NCI-H1930 (cell line): ENCODE measurements around the gene CNKSR3.

Experiments used
- DNase-seq, 2 experiments: peaks; one replicate each; lab custom pipeline; 2025; lab: John Stamatoyannopoulos, UW

CNKSR3 gene

GRCh38 chr6:154502553-154502952 is 7.9 kb downstream of the CNKSR3 start:
- no peak for DNase-seq

- no peak for DNase-seq
Measured at GRCh38 chr6:154501578-154501868, 9.0 kb downstream of the CNKSR3 start.

GRCh38 chr6:154500769-154501577 is 9.5 kb downstream of the CNKSR3 start:
- DNase-seq, result no peak

GRCh38 chr6:154499855-154500589 is 10.5 kb downstream of the CNKSR3 start:
- no peak for DNase-seq

- no peak for DNase-seq
Measured at GRCh38 chr6:154498340-154498934, 12.0 kb downstream of the CNKSR3 start.

- DNase-seq, result no peak
Measured at GRCh38 chr6:154496793-154497517, 13.5 kb downstream of the CNKSR3 start.

- DNase-seq, result no peak
Measured at GRCh38 chr6:154496186-154496585, 14.3 kb downstream of the CNKSR3 start.

GRCh38 chr6:154494592-154495311 is 15.7 kb downstream of the CNKSR3 start:
- DNase-seq, result no peak

- no peak for DNase-seq
Measured at GRCh38 chr6:154491567-154492470, 18.7 kb downstream of the CNKSR3 start.

- DNase-seq, result no peak
Measured at GRCh38 chr6:154489822-154490221, 20.7 kb downstream of the CNKSR3 start.

GRCh38 chr6:154488802-154489437 is 21.6 kb downstream of the CNKSR3 start:
- no peak for DNase-seq

- DNase-seq, result no peak
Measured at GRCh38 chr6:154488248-154488593, 22.3 kb downstream of the CNKSR3 start.

GRCh38 chr6:154487367-154488247 is 22.9 kb downstream of the CNKSR3 start:
- no peak for DNase-seq

- no peak for DNase-seq
Measured at GRCh38 chr6:154485815-154486214, 24.7 kb downstream of the CNKSR3 start.

- DNase-seq, result no peak
Measured at GRCh38 chr6:154484942-154485341, 25.5 kb downstream of the CNKSR3 start.

- no peak for DNase-seq
Measured at GRCh38 chr6:154482858-154483257, 27.6 kb downstream of the CNKSR3 start.

GRCh38 chr6:154481521-154482013 is 28.9 kb downstream of the CNKSR3 start:
- no peak for DNase-seq

- no peak for DNase-seq
Measured at GRCh38 chr6:154479771-154480639, 30.5 kb downstream of the CNKSR3 start.
